DOHH2 (cell line): ENCODE results near the gene CLCN4.

Experiments
- H3F3A ChIP-seq: fragments of 200-600 bp; sonication (generic), shearing (Covaris generic); 2 replicates; pipeline ENCODE4 v1.6.0; 2016; ENCODE audit warnings: antibody characterized with exemption, mild to moderate bottlenecking; ENCODE audit not compliant: control insufficient read depth, insufficient read depth
- H3K27ac ChIP-seq: fragments of 200-600 bp; sonication (generic); 2 replicates; pipeline ENCODE4 v1.5.1; 2014; ENCODE audit warnings: low read depth, mild to moderate bottlenecking, low read length, moderate library complexity
- H3K27me3 ChIP-seq: fragments of 200-600 bp; sonication (generic); 2 replicates; pipeline ENCODE4 v1.6.1; 2014; ENCODE audit warnings: mild to moderate bottlenecking, low read length, mixed read lengths; ENCODE audit not compliant: control insufficient read depth
- H3K36me3 ChIP-seq: fragments of 200-600 bp; sonication (generic); 2 replicates; pipeline ENCODE4 v1.6.1; 2014; ENCODE audit warnings: mild to moderate bottlenecking, low read length, moderate library complexity, mixed read lengths; ENCODE audit not compliant: control insufficient read depth
- H3K4me1 ChIP-seq: fragments of 200-600 bp; sonication (generic); 2 replicates; pipeline ENCODE4 v1.6.1; 2014; ENCODE audit warnings: mild to moderate bottlenecking, low read length, mixed read lengths; ENCODE audit not compliant: control insufficient read depth
- H3K4me2 ChIP-seq: fragments of 200-600 bp; sonication (generic); 2 replicates; pipeline ENCODE4 v1.6.0; 2014; ENCODE audit warnings: mild to moderate bottlenecking, low read length, moderate library complexity
- H3K4me3 ChIP-seq: fragments of 200-600 bp; sonication (generic); 2 replicates; pipeline ENCODE4 v1.5.1; 2014; ENCODE audit warnings: mild to moderate bottlenecking, low read length, mixed read lengths
- H3K79me2 ChIP-seq: fragments of 200-600 bp; sonication (generic); 2 replicates; pipeline ENCODE4 v1.6.1; 2014; ENCODE audit warnings: mild to moderate bottlenecking, low read length, mixed read lengths; ENCODE audit not compliant: control insufficient read depth
- H3K9me2 ChIP-seq: fragments of 200-600 bp; sonication (generic); replicated peaks from 2 replicates; pipeline ENCODE4 v1.6.1; 2014; ENCODE audit warnings: mild to moderate bottlenecking, low read length, mixed read lengths; ENCODE audit not compliant: control insufficient read depth
- H3K9me3 ChIP-seq: fragments of 200-600 bp; sonication (generic); 2 replicates; pipeline ENCODE4 v1.6.1; 2014; ENCODE audit warnings: antibody characterized with exemption, low read length, mixed read lengths; ENCODE audit not compliant: control insufficient read depth, insufficient read depth
- H4K20me1 ChIP-seq: fragments of 200-600 bp; sonication (generic); 2 replicates; pipeline ENCODE4 v1.6.0; 2014; ENCODE audit warnings: low read depth, mild to moderate bottlenecking, antibody characterized with exemption, low read length, moderate library complexity; ENCODE audit not compliant: control insufficient read depth, insufficient read depth
- CTCF ChIP-seq: fragments of 200-600 bp; sonication (generic); IDR thresholded peaks from one replicate; pipeline ENCODE4 v1.5.1; 2014; ENCODE audit warnings: antibody characterized with exemption, mild to moderate bottlenecking, low read depth, low read length; ENCODE audit not compliant: poor library complexity, severe bottlenecking
- EZH2phosphoT487 ChIP-seq: fragments of 200-600 bp; sonication (generic); IDR thresholded peaks from 2 replicates; pipeline ENCODE4 v1.6.1; 2017; ENCODE audit warnings: borderline replicate concordance, mild to moderate bottlenecking, antibody characterized with exemption, low read length, moderate library complexity, mixed read lengths

CLCN4 gene

GRCh38 chrX:10117301-10117700 is 39.5 kb upstream of the CLCN4 start:
- H3K27me3 ChIP-seq: no peaks in the 10 kb centered on the region
- peak overlapping the region; percentile 17 for H3K4me2 ChIP-seq
- H3K36me3 ChIP-seq: peaks cover 60% of the 10 kb centered on the region
- H3K27ac ChIP-seq: peak overlapping the region; percentile 66
- H3K9me2 ChIP-seq: no peaks in the 10 kb centered on the region
- TF ChIP-seq EZH2phosphoT487 (no peak), CTCF (no peak)
- peaks cover 31% of the 10 kb centered on the region for H3K79me2 ChIP-seq
- peaks cover 92% of the 10 kb centered on the region for H3K4me1 ChIP-seq
- peaks cover 6% of the 10 kb centered on the region for H3F3A ChIP-seq
- H4K20me1 ChIP-seq: peaks cover 13% of the 10 kb centered on the region
- H3K9me3 ChIP-seq: no peaks in the 10 kb centered on the region
- H3K4me3 ChIP-seq: peak overlapping the region; percentile 20; the same call in 1 of the 2 replicates

- H3K9me2 ChIP-seq: no peaks in the 10 kb centered on the region
- H3F3A ChIP-seq: peaks cover 3% of the 10 kb centered on the region
- H3K27ac ChIP-seq: peak overlapping the region; percentile 66
- H3K4me1 ChIP-seq: peaks cover 93% of the 10 kb centered on the region
- H3K36me3 ChIP-seq: peaks cover 66% of the 10 kb centered on the region
- H3K79me2 ChIP-seq: peaks cover 37% of the 10 kb centered on the region
- peak overlapping the region; percentile 20; the same call in 1 of the 2 replicates for H3K4me3 ChIP-seq
- no peak for TF ChIP-seq EZH2phosphoT487
- no peak for TF ChIP-seq CTCF
- no peaks in the 10 kb centered on the region for H3K27me3 ChIP-seq
- H4K20me1 ChIP-seq: peaks cover 16% of the 10 kb centered on the region
- H3K4me2 ChIP-seq: peak overlapping the region; percentile 17
- no peaks in the 10 kb centered on the region for H3K9me3 ChIP-seq
Measured at GRCh38 chrX:10117864-10118377, 38.9 kb upstream of the CLCN4 start.

GRCh38 chrX:10118530-10118929 is 38.2 kb upstream of the CLCN4 start:
- Histone ChIP-seq H3K36me3 (peaks cover 68% of the 10 kb centered on the region), H3K4me2 (peak overlapping the region; percentile 17), H3K9me3 (no peaks in the 10 kb centered on the region), H4K20me1 (peaks cover 16% of the 10 kb centered on the region), H3F3A (no peaks in the 10 kb centered on the region; the same call in 1 of the 2 replicates), H3K27ac (peak overlapping the region; percentile 66), H3K27me3 (no peaks in the 10 kb centered on the region), H3K79me2 (peaks cover 34% of the 10 kb centered on the region), H3K4me1 (peaks cover 87% of the 10 kb centered on the region), H3K4me3 (no peak overlapping the region), H3K9me2 (no peaks in the 10 kb centered on the region)
- TF ChIP-seq CTCF: no peak
- TF ChIP-seq EZH2phosphoT487: no peak
